ENCODE results near the gene NUP93.

Gene NUP93

GRCh38 chr16:56851671-56852400, 121.9 kb downstream of the NUP93 start:
- TF ChIP-seq EZH2 (IDR thresholded peaks at IDR 0.05) = no peak
- TF ChIP-seq POLR2AphosphoS5 (IDR thresholded peaks at IDR 0.05; ENCODE audit: borderline replicate concordance, low read depth, low read length) = no peak
- no peak for TF ChIP-seq FOXP2 (optimal IDR thresholded peaks at IDR 0.05; ENCODE audit: control extremely low read depth, extremely low read length, insufficient read depth)
- Histone ChIP-seq H3K9me3 (ENCODE audit: low read depth, low read length) (no peaks in the 10 kb centered on the region), H3K4me3 (no peak overlapping the region), H3K27ac (no peak overlapping the region), H3K9ac (ENCODE audit: insufficient read length) (no peak overlapping the region), H3K36me3 (ENCODE audit: insufficient read depth, low read length) (no peaks in the 10 kb centered on the region)
- no peak for DNase-seq (ENCODE audit: low read depth, low spot score)

GRCh38 chr16:56852401-56852730, 122.4 kb downstream of the NUP93 start:
- Histone ChIP-seq H3K9ac (ENCODE audit: insufficient read length) (no peak overlapping the region), H3K4me3 (no peak overlapping the region), H3K36me3 (ENCODE audit: insufficient read depth, low read length) (no peaks in the 10 kb centered on the region), H3K27ac (no peak overlapping the region), H3K9me3 (ENCODE audit: low read depth, low read length) (no peaks in the 10 kb centered on the region)
- TF ChIP-seq FOXP2 (optimal IDR thresholded peaks at IDR 0.05; ENCODE audit: control extremely low read depth, extremely low read length, insufficient read depth) = no peak
- no peak for TF ChIP-seq EZH2 (IDR thresholded peaks at IDR 0.05)
- no peak for TF ChIP-seq POLR2AphosphoS5 (IDR thresholded peaks at IDR 0.05; ENCODE audit: borderline replicate concordance, low read depth, low read length)
- DNase-seq (ENCODE audit: low read depth, low spot score) = no peak

GRCh38 chr16:56852968-56853367, 123.0 kb downstream of the NUP93 start:
- Histone ChIP-seq H3K27ac (no peak overlapping the region), H3K36me3 (ENCODE audit: insufficient read depth, low read length) (no peaks in the 10 kb centered on the region), H3K9ac (ENCODE audit: insufficient read length) (no peak overlapping the region), H3K4me3 (no peak overlapping the region), H3K9me3 (ENCODE audit: low read depth, low read length) (no peaks in the 10 kb centered on the region)
- TF ChIP-seq EZH2 (IDR thresholded peaks at IDR 0.05) (no peak), POLR2AphosphoS5 (IDR thresholded peaks at IDR 0.05; ENCODE audit: borderline replicate concordance, low read depth, low read length) (no peak), FOXP2 (optimal IDR thresholded peaks at IDR 0.05; ENCODE audit: control extremely low read depth, extremely low read length, insufficient read depth) (no peak)
- no peak for DNase-seq (ENCODE audit: low read depth, low spot score)

- no peak overlapping the region for H3K4me3 ChIP-seq
- H3K27ac ChIP-seq = no peak overlapping the region
- no peaks in the 10 kb centered on the region for H3K36me3 ChIP-seq (ENCODE audit: insufficient read depth, low read length)
- H3K9ac ChIP-seq (ENCODE audit: insufficient read length) = no peak overlapping the region
- no peaks in the 10 kb centered on the region for H3K9me3 ChIP-seq (ENCODE audit: low read depth, low read length)
- no peak for TF ChIP-seq EZH2 (IDR thresholded peaks at IDR 0.05)
- TF ChIP-seq FOXP2 (optimal IDR thresholded peaks at IDR 0.05; ENCODE audit: control extremely low read depth, extremely low read length, insufficient read depth) = no peak
- TF ChIP-seq POLR2AphosphoS5 (IDR thresholded peaks at IDR 0.05; ENCODE audit: borderline replicate concordance, low read depth, low read length) = no peak
- DNase-seq (ENCODE audit: low read depth, low spot score) = no peak
Measured at GRCh38 chr16:56855201-56855600, 125.3 kb downstream of the NUP93 start.

GRCh38 chr16:56855946-56856345, 126.0 kb downstream of the NUP93 start:
- Histone ChIP-seq H3K27ac (no peak overlapping the region), H3K36me3 (ENCODE audit: insufficient read depth, low read length) (no peaks in the 10 kb centered on the region), H3K4me3 (no peak overlapping the region), H3K9me3 (ENCODE audit: low read depth, low read length) (no peaks in the 10 kb centered on the region), H3K9ac (ENCODE audit: insufficient read length) (no peak overlapping the region)
- TF ChIP-seq FOXP2 (optimal IDR thresholded peaks at IDR 0.05; ENCODE audit: control extremely low read depth, extremely low read length, insufficient read depth) (no peak), POLR2AphosphoS5 (IDR thresholded peaks at IDR 0.05; ENCODE audit: borderline replicate concordance, low read depth, low read length) (no peak), EZH2 (IDR thresholded peaks at IDR 0.05) (no peak)
- DNase-seq (ENCODE audit: low read depth, low spot score) = no peak

GRCh38 chr16:56856876-56857447, 127.0 kb downstream of the NUP93 start:
- DNase-seq (ENCODE audit: low read depth, low spot score) = no peak
- Histone ChIP-seq H3K4me3 (no peak overlapping the region), H3K9me3 (ENCODE audit: low read depth, low read length) (no peaks in the 10 kb centered on the region), H3K27ac (no peak overlapping the region), H3K36me3 (ENCODE audit: insufficient read depth, low read length) (no peaks in the 10 kb centered on the region), H3K9ac (ENCODE audit: insufficient read length) (no peak overlapping the region)
- TF ChIP-seq EZH2 (IDR thresholded peaks at IDR 0.05) = no peak
- no peak for TF ChIP-seq POLR2AphosphoS5 (IDR thresholded peaks at IDR 0.05; ENCODE audit: borderline replicate concordance, low read depth, low read length)
- TF ChIP-seq FOXP2 (optimal IDR thresholded peaks at IDR 0.05; ENCODE audit: control extremely low read depth, extremely low read length, insufficient read depth) = no peak

GRCh38 chr16:56858374-56858773, 128.4 kb downstream of the NUP93 start:
- Histone ChIP-seq H3K27ac (no peak overlapping the region), H3K9ac (ENCODE audit: insufficient read length) (no peak overlapping the region), H3K9me3 (ENCODE audit: low read depth, low read length) (no peaks in the 10 kb centered on the region), H3K4me3 (no peak overlapping the region), H3K36me3 (ENCODE audit: insufficient read depth, low read length) (no peaks in the 10 kb centered on the region)
- DNase-seq (ENCODE audit: low read depth, low spot score) = no peak
- TF ChIP-seq POLR2AphosphoS5 (IDR thresholded peaks at IDR 0.05; ENCODE audit: borderline replicate concordance, low read depth, low read length) = no peak
- no peak for TF ChIP-seq FOXP2 (optimal IDR thresholded peaks at IDR 0.05; ENCODE audit: control extremely low read depth, extremely low read length, insufficient read depth)
- TF ChIP-seq EZH2 (IDR thresholded peaks at IDR 0.05) = no peak

- no peak overlapping the region for H3K4me3 ChIP-seq
- no peaks in the 10 kb centered on the region for H3K9me3 ChIP-seq (ENCODE audit: low read depth, low read length)
- TF ChIP-seq EZH2 (IDR thresholded peaks at IDR 0.05) (no peak), FOXP2 (optimal IDR thresholded peaks at IDR 0.05; ENCODE audit: control extremely low read depth, extremely low read length, insufficient read depth) (no peak), POLR2AphosphoS5 (IDR thresholded peaks at IDR 0.05; ENCODE audit: borderline replicate concordance, low read depth, low read length) (no peak)
- H3K36me3 ChIP-seq (ENCODE audit: insufficient read depth, low read length) = no peaks in the 10 kb centered on the region
- no peak overlapping the region for H3K9ac ChIP-seq (ENCODE audit: insufficient read length)
- DNase-seq (ENCODE audit: low read depth, low spot score) = no peak
- H3K27ac ChIP-seq = no peak overlapping the region
Measured at GRCh38 chr16:56859636-56860035, 129.7 kb downstream of the NUP93 start.
